Small intestine (tissue), 7 donors: ENCODE data around the gene APLN. TPM values are rescaled to one million over a fixed set of nuclear protein-coding genes. Genes with fewer than 3 reads are reported as not detected.

Experiments
- DNase-seq, 2 donors: peaks; one replicate each; pipeline versions ENCODE4 v3.0.0 to v3.0.0-alpha.2; 2013
- FAIRE-seq: peaks from 2 replicates; lab custom pipeline; 2012; peaks lifted over from hg19 to GRCh38; lab: Jason Lieb, UNC
- H3K27ac ChIP-seq, 3 donors: one replicate each; pipeline ENCODE4 v1.5.1; 2013; ENCODE audit warnings: low read length in 2 of 3, mild to moderate bottlenecking in 2 of 3, control low read depth in 1 of 3, inconsistent platforms in 1 of 3, low read depth in 1 of 3, moderate library complexity in 1 of 3
- H3K27me3 ChIP-seq, 3 donors: one replicate each; pipeline ENCODE4 v1.6.1; 2013; ENCODE audit warnings: low read length in 3 of 3, inconsistent platforms in 1 of 3; ENCODE audit not compliant: control insufficient read depth in 3 of 3, insufficient read depth in 3 of 3
- H3K36me3 ChIP-seq, 3 donors: one replicate each; pipeline ENCODE4 v1.6.1; 2013; ENCODE audit warnings: low read length in 3 of 3, inconsistent platforms in 1 of 3, low read depth in 1 of 3, mild to moderate bottlenecking in 1 of 3, moderate library complexity in 1 of 3; ENCODE audit not compliant: control insufficient read depth in 3 of 3, insufficient read depth in 2 of 3
- H3K4me1 ChIP-seq, 3 donors: one replicate each; pipeline ENCODE4 v1.6.1; 2013; ENCODE audit warnings: low read length in 2 of 3, inconsistent platforms in 1 of 3, low read depth in 1 of 3, mild to moderate bottlenecking in 1 of 3, moderate library complexity in 1 of 3; ENCODE audit not compliant: control insufficient read depth in 3 of 3, insufficient read depth in 2 of 3
- H3K4me3 ChIP-seq, 3 donors: one replicate each; pipeline ENCODE4 v1.5.1; 2013; ENCODE audit warnings: low read length in 3 of 3, control low read depth in 1 of 3, inconsistent platforms in 1 of 3, low read depth in 1 of 3, mild to moderate bottlenecking in 1 of 3, moderate library complexity in 1 of 3
- H3K9me3 ChIP-seq, 2 donors: one replicate each; pipeline ENCODE4 v1.6.1; 2013; ENCODE audit warnings: low read depth in 1 of 2, low read length in 1 of 2; ENCODE audit not compliant: control insufficient read depth in 2 of 2, insufficient read depth in 1 of 2
- WGBS, 3 donors: extraction: QIAGEN DNeasy Blood & Tissue Kit; methylation state at CpG; one replicate each; pipeline ENCODE4 v1.1.7; 2013; 5-methylcytosine and 5-hydroxymethylcytosine counted together
- polyA plus RNA-seq, 4 donors: library from polyadenylated mRNA; stranded (reverse) in 3 of 4; unstranded in 1 of 4; fragments of 200-250 nt in 3 of 4; fragments of 120-200 nt in 1 of 4; gene quantifications; one replicate each; pipeline versions ENCODE4 v1.2.1 to v1.2.3, GENCODE V29; 2013
- donor health status: healthy with polysubstance abuse.
- donor health status: control.
- donor health status: control.
- donor health status: Bipolar disorder and iron deficiency.
- donor health status: healthy.

The APLN gene
- polyA plus RNA-seq, 4 donors: 0.27 to 1.5 (median 1.2) TPM; not detected in 1

DNA sequence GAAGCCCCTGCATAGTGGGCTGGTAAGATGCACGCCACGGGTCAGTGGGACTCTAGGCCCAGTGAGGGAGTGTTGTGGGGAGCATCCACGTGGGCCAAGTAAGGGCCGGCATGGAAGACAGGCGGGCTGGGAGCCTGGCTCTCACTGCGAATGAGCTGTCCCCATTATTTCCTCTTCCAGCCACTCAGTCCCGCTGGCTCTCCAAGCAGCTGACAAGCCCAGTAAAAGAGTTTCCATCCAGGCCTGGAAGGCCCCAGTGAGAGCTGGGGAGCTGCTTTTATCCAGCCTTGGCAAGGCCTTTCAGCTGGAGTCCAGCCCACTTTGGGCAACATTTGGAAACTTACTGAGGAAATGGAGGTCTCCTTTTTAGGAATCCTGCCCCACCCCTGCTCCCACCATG is 24.9 kb downstream of the APLN start:
- WGBS, 3 donors: 70 to 84% (median 76%) methylated on average over 7 of the region's 7 CpGs
- Histone ChIP-seq H3K9me3 (no peaks in the 10 kb centered on the region), H3K27ac (no peak overlapping the region), H3K4me3 (no peak overlapping the region), H3K27me3 (no peaks in the 10 kb centered on the region), H3K36me3 (no peaks in the 10 kb centered on the region), H3K4me1 (peaks cover 0 to 3% (median 0%) of the 10 kb centered on the region in 3 donors)
- DNase-seq: no peak
- no peak for FAIRE-seq

DNA sequence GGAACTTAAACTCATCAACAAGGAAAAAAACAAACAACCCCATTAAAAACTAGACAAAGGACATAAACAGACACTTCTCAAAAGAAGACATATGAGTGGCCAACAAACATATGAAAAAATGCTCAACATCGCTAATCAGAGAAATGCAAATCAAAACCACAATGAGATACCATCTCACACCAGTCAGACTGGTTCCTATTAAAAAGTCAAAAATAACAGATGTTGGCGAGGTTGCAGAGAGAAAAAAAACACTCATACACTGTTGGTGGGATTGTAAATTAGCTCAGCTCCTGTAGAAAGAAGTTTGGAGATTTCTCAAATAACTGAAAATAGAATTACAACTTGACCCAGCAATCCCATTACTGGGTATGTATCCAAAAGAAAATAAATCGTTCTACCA is 28.7 kb downstream of the APLN start:
- DNase-seq (no peak), FAIRE-seq (no peak)
- no peak overlapping the region for H3K4me3 ChIP-seq
- H3K27ac ChIP-seq: no peak overlapping the region
- no peaks in the 10 kb centered on the region for H3K27me3 ChIP-seq
- no peaks in the 10 kb centered on the region for H3K36me3 ChIP-seq
- H3K4me1 ChIP-seq: no peaks in the 10 kb centered on the region
- 57 to 66% (median 59%) methylated on average over 3 of the region's 3 CpGs for WGBS, 3 donors
- no peaks in the 10 kb centered on the region for H3K9me3 ChIP-seq

DNA sequence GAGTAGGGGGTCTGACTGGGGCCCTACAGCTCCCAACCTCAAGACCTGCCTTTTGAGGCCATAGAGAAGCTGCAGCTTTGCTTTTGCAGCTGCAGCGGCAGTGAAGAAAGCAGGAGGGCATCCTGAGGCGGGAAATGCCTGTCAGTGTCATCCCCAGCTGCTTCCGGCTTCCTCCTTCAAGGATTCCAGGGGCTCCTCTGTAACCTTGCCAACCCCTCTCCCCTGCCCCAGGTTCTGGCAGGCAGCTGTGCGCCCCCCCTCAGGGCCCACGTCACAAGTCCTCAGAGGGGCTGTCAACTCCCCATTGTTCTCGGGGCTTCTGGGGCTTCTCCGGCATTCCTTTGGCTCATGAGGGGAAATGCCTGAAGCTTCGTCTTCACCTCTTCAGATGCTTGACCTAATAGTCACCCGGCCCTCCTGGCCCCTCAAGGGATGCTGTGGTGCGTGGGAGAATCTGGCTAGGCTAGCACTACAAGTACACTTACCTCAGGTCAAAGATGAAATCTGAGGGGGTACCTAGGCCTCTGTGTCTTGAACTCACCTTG is 31.9 kb downstream of the APLN start:
- FAIRE-seq: no peak
- H3K27me3 ChIP-seq: no peaks in the 10 kb centered on the region
- no peak overlapping the region for H3K4me3 ChIP-seq
- H3K36me3 ChIP-seq: no peaks in the 10 kb centered on the region
- no peaks in the 10 kb centered on the region for H3K4me1 ChIP-seq
- DNase-seq: no peak
- H3K27ac ChIP-seq: no peak overlapping the region
- 79 to 87% (median 84%) methylated on average over 9 to 10 of the region's 10 CpGs for WGBS, 3 donors
- no peaks in the 10 kb centered on the region for H3K9me3 ChIP-seq

- peak in 1 of 2 donors; percentile 89 for DNase-seq
- H3K36me3 ChIP-seq: no peaks in the 10 kb centered on the region
- FAIRE-seq: no peak
- H3K4me1 ChIP-seq: no peaks in the 10 kb centered on the region
- H3K27me3 ChIP-seq: no peaks in the 10 kb centered on the region
- no peak overlapping the region for H3K4me3 ChIP-seq
- 12 to 59% (median 41%) methylated on average over 4 of the region's 4 CpGs for whole genome bisulfite sequencing, 3 donors
- H3K9me3 ChIP-seq: no peaks in the 10 kb centered on the region
- H3K27ac ChIP-seq: peak overlapping the region in 2 of 3 donors; percentile 1 to 57
Observed at GRCh38 chrX:129618997-129619396, 35.8 kb downstream of the APLN start.

- FAIRE-seq (no peak), DNase-seq (no peak)
- 71 to 73% (median 73%) methylated on average over 5 to 6 of the region's 6 CpGs for WGBS, 3 donors
Observed at GRCh38 chrX:129617420-129617819, 37.3 kb downstream of the APLN start.

DNA sequence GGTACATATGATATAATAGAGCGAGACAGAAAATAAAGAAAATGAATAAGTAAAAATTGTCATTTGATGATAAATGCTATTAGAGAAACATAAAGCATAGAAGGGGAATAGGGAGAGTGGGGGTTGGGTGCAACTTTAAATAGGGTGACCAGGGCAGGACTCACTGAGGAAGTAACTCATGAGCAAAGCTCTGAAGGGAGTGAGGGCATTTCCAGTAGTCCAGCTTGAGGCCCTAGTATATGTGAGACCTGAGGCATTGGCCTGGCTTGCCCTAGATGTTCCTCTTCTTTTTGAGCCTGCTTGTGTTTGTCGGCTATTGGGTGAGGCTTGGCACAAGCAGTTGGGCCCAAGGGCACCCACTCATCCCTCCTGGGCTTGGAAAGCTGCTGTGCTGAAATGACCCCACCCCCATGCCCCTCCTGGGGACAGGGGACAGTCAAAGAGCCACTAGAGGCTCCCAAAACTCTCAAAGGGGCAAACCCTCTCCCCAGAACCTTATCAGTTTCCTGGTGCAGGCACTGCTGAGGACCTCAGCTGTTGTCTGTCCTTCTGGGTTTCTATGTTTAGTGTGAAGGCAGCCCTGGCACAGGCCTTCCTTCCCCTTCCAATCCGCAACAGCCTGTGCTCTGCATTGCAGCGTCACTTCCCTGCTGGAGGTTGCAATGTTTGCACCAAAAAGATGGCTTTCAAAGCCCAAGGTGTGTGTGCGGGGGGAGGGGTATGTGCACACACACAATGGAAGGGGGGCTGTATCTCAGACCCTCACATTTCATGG is 40.1 kb downstream of the APLN start:
- Histone ChIP-seq H3K27me3 (no peaks in the 10 kb centered on the region), H3K27ac (no peak overlapping the region), H3K4me1 (no peaks in the 10 kb centered on the region), H3K4me3 (no peak overlapping the region), H3K9me3 (no peaks in the 10 kb centered on the region), H3K36me3 (no peaks in the 10 kb centered on the region)
- no peak for FAIRE-seq
- 80 to 91% (median 88%) methylated on average over 4 to 5 of the region's 5 CpGs for WGBS, 3 donors
- DNase-seq: no peak

More at GRCh38 chrX:129617420-129617819, 37.3 kb downstream of the APLN start:
- Histone ChIP-seq H3K4me3 (no peak overlapping the region), H3K27me3 (no peaks in the 10 kb centered on the region), H3K9me3 (no peaks in the 10 kb centered on the region), H3K4me1 (no peaks in the 10 kb centered on the region), H3K27ac (no peak overlapping the region), H3K36me3 (no peaks in the 10 kb centered on the region)

- Histone ChIP-seq H3K27ac (no peak overlapping the region), H3K4me1 (peaks cover 0 to 2% (median 0%) of the 10 kb centered on the region in 3 donors), H3K9me3 (no peaks in the 10 kb centered on the region), H3K36me3 (no peaks in the 10 kb centered on the region), H3K4me3 (no peak overlapping the region), H3K27me3 (no peaks in the 10 kb centered on the region)
- DNase-seq (no peak), FAIRE-seq (no peak)
Observed at GRCh38 chrX:129613596-129613995, 41.2 kb downstream of the APLN start.

DNA sequence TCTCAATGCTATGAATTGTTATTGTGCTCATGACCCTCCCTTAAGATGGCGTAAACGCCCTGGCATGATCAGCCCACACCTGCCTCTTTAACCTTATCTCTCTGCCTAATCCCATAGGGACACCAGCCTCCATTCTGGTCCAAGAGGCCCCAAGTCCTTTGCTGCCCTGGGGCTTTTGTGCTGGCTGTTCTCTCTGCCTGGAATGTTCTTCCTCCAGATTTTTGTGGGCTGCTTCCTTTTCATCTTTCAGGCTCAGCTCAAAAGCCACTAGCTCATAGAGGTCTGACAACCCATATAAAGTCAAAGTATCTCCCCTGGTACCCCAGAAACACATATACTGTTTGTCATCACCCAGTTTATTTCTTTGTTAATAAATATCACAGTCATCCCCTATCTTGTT is 42.4 kb downstream of the APLN start:
- Histone ChIP-seq H3K36me3 (no peaks in the 10 kb centered on the region), H3K27ac (no peak overlapping the region), H3K4me1 (peaks cover 0 to 11% (median 0%) of the 10 kb centered on the region in 3 donors), H3K4me3 (no peak overlapping the region), H3K27me3 (no peaks in the 10 kb centered on the region), H3K9me3 (no peaks in the 10 kb centered on the region)
- DNase-seq (no peak), FAIRE-seq (no peak)
- WGBS, 3 donors: 56 to 78% (median 76%) methylated on average over 2 of the region's 2 CpGs
